Putamen (tissue), 1 donor: ENCODE results near the gene SCML1.

ENCODE experiments used
- DNase-seq: peaks from one replicate; pipeline ENCODE4 v3.0.0-alpha.2; 2016; ENCODE audit warnings: low spot score

SCML1 gene, protein sequence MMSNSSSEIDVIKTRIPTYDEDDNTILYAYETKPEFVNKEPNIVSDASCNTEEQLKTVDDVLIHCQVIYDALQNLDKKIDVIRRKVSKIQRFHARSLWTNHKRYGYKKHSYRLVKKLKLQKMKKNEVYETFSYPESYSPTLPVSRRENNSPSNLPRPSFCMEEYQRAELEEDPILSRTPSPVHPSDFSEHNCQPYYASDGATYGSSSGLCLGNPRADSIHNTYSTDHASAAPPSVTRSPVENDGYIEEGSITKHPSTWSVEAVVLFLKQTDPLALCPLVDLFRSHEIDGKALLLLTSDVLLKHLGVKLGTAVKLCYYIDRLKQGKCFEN

DNA sequence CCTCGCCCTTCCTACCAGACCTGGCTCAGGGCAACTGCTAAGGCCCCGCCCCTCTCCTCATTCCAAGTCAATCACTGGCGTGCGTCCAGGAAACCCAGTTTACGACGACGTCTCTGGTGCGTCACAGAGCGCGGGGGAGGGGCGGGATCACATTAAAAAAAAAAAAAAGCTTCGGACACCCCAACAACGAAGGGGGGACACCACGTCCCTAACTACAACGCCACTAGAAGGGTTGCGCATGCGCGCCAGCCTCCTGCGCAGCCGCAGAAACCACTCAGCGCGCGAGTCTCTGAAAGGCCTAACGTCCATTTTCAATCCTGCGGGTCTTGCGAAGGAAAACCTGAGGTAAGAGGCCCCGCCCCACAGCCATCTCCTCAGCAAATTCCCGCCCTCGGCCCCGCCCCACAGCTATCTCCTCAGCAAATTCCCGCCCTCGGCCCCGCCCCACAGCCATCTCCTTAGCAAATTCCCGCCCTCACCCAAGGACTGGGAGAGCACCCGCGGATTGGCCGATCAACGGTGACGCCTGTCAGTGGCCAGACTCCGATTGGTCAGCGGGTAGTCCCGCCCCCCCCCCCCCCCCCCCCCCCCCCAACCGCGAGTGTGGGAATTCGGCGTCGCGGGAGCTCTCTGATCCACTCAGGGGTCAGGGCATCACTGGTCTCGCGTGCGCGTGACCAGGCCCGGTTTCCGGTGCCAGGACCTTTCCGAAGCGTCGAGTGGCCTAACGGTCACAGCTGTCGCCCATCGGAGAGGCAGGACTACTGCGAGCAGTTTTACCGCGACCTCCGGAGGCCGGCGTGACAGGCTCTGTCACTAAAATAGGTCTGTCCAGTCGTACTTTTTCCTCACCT is at the start of gene SCML1:
TSS of gene SCML1 (plus strand) at position 638 of the 854 bp plus-strand sequence. CDS start 6,694 bp downstream, outside the sequence.
- DNase-seq, result peak; percentile 95

DNA sequence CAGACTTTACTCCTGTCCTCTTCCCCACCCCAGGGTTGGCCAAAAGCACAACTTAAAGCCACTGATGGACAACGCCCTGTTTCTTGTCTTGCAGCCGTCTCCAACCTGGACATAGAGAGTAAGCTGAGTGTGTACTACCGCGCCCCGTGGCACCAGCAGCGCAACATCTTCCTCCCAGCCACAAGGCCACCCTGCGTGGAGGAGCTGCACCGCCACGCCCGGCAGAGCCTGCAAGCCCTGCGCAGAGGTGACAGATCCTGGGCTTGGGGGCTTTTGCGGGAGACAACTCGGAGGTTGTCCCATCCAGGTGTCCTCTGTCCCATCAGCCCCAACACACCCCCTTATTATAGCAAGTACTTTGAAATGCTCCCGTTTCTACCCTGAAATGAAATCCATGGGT is 49.6 kb upstream of the SCML1 start:
- DNase-seq, result no peak

DNA sequence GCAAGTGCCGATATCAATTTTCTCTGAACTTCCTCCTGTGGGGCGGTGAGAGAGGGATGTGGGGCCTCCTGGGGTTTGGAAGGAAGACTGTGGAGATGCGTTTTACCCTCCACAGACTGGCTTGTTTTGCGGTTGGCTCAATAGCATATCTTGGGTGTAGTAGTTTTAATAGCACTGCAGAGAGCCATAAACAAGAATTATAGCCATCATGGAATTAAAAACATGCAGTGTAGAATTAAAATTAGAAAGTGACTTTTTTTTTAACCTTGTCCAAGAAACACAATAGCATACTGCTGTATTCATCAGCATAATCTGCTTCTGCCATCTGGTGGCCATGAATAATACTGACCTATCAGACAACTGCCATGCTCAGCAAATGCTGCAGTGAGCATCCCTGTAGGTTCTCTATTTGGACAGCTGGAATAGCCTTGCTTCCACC is 47.3 kb upstream of the SCML1 start:
- DNase-seq, result peak; percentile 31

DNA sequence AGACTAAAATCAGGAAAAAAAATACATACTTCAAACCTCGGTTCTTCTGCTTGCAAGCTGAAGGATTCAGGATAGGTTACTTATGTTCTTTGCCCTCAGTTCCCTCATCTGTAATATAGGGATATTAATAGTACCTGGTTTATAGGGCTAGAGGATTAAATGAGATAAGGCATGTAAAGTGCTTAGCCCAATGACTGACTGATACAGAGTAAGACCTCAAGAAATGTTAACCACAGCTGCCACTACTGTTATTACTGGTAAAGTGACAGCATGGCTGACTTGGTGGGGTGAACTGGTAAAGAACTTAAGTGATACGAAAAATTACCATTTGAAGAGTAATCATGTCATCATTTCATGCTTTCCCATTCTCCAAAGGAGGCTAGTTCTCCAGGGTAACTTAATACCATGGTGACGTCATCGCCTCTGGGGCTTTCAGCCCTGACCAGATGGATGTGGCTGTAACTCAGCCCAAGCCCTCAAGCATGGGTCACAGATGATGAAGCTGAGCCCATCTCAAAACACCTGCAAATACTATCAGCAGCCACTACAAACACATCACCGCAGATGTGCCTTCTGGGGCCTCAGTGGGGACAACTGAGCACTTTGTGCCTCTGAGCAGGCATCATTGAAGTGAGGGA is 44.5 kb upstream of the SCML1 start:
- DNase-seq, result no peak

DNA sequence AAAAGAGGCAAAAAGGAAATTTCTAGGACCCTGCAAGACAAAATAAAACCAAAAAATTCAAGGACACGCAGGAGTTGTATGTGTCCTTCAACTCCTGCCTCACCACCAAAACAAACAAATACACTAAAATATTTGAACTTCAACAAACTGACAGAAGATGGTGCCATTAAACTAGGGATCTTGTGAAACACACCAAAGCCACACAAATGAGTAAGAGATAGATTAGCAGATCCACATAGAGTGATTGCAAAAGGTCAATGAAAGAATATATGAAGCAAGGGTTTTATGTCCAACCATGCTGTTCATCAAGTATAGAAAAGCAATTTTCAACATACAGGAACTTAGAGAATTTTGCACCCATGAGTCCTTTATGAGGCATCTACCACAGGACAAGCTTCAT is 40.1 kb upstream of the SCML1 start:
- DNase-seq, result no peak

DNA sequence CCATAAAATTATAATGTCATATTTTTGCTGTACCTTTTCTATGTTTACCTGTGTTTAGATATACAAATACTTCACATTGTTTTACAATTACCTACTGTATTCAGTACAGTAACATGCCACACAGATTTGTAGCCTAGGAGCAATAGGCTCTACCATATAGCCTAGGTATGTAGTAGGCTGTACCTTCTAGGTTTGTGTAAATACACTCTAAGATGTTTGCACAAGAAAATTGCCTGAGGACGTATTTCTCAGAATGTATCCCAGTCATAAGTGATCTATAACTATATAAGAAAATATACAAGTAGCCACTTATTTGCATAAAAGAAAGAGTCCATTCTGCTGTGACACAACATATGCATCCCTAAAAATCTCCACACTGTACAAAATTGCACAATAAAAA is 36.3 kb upstream of the SCML1 start:
- no peak for DNase-seq

DNA sequence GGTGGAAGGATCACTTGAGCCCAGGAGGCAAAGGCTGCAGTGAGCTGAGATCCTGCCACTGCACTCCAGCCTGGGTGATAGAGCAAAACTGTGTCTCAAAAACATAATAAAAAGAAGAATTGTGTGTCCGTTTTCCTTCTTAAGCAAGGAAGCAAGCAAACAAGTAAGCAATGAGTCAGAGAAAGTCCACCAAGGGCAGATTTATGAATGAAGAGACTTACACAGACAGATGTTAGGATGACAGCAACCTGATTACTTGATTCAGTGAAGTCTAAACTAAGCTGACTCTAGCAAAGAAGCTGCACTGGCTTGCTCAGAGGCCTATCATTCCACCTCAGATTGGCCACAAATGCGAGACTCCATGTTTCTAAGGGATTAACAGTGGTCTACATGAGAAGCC is 34.1 kb upstream of the SCML1 start:
- DNase-seq, result no peak

DNA sequence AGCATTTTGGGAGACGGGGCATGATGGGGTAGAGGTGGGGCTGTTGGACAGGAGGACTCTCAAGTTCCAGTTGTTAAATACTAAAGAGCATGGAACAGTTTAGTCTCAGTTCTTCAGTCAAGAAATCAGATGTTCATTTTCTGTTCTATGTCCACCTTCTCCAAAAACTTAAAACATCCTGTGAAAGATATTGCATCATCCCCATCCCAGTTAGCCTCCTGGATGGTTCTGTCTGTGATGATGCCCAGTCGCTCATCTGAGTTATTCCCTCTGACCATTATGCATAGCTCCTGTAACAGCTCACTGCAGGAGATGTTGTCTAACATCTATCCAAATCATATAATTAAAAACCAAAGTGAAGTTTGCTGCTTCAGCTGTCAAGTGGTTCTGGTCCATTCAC is 32.1 kb upstream of the SCML1 start:
- DNase-seq, result no peak

DNA sequence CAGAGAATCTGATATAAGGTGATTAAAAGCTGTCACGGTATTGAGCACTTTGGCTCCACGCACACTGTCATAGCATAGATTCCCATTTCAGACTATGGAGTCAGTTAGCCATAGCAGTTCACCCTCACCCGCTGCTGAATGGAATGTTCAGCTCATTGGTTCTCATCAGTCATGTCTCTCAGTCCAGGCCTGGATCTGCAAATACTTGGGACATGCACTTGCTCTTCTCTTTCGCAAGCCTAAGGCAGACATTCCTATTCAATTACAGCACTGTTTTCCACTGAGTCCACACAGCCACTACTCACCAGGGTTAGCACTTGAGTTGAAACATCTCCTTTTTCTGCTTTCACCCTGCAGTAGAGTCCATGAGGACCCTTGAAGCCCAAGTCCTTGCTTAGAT is 30.6 kb upstream of the SCML1 start:
- DNase-seq, result no peak

DNA sequence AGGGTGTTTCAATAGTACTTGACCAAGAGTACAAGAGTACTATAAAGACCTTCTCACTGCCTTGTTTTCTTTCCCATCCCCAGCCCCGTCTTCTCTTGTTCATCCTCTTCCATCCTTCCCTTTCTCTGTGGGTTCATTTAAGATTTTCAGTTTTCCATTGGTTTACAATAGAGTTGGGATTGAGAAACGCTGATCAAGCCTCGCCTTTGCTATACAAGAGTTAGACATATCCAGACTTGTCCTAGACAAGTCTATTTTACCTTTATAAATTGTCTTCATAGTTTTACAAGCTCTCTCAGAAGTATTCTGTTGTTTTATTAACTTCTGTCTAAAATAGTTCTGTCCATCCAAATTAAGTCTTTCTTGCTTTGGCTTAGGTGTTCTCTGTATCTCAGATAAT is 29.6 kb upstream of the SCML1 start:
- DNase-seq, result no peak

DNA sequence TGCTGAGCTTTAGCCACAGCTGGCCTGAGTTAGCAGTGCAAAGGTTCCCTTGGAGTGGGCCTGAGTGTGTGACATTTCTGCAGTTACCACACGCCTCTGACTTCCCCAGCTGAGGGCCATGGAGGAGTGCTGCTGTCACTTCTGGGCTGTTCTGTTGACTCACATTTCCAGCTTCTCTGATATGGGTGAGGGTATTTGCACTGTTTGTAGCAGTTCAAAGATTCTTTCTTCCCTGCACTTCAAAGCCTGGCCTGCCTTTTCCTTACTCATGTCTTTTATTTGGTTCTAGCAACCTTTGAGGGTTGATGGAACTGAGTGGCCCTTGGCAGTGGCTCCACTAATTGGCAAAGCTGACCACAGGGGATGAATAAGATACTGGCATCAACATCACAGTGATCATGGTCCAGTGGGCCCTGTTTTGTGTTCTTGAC is 26.4 kb upstream of the SCML1 start:
- peak; percentile 4 for DNase-seq

DNA sequence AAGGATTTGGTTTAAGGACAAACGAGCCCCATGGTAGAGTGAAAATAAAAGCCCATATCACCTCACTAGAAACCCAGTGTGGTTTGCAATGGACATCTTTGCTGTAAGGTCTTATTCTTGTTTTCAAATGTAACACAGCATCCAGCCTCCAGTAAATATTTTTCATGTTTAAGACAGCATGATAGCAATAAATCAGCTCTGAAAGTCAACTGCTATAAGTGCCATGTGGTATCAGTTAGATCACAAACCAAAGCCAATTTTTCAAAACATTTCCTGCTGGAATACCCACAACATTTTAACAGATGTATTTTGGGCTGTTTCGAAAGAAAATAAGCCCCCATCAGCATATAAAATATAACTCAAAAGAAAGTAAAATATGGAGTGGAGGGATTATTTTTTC is 24.0 kb upstream of the SCML1 start:
- no peak for DNase-seq

DNA sequence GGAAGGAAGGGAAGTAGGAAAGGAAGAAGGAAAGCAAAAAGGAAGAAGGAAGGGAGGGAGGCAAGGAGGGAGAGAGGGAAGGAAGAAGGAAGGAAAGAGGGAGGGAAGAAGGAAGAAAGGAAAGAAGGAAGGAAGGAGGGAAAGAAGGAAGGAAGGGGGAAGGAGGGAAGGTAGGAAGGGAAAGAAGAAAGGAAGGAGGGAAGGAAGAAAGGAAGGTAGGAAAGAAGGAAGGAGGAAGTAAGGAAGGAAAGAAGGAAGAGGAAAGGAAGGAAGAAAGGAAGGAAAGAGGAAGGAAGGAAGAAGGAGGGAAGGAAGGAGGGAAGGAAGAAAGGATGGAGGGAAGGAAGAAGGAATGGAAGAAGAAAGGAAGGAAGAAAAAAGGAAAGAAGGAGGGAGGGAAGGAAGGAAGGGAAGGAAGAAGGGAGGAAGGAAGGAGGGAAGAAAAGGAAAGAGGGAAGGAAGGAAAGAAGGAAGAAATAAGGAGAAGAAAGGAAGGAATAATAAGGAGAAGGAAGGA is 18.6 kb upstream of the SCML1 start:
- no peak for DNase-seq

DNA sequence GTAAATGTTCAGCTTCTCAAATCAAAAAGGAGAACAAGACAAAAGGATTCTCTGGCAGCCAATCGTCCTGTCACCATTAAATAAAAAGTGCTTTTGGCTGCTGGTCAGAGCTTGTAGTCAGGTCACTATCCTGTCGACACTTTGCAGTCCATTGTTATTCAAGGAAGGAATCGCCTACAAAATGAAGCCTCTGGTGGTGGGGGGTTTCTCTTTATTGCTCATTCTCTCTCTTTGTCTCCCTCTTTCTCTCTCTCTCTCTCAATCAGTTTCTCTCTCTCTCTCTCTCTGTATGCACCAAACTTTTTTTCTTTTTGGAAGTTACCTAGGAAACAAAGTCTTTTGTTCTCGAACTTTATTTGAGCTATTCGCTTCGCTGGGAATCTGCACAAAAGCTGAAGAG is 17.6 kb upstream of the SCML1 start:
- DNase-seq, result no peak

DNA sequence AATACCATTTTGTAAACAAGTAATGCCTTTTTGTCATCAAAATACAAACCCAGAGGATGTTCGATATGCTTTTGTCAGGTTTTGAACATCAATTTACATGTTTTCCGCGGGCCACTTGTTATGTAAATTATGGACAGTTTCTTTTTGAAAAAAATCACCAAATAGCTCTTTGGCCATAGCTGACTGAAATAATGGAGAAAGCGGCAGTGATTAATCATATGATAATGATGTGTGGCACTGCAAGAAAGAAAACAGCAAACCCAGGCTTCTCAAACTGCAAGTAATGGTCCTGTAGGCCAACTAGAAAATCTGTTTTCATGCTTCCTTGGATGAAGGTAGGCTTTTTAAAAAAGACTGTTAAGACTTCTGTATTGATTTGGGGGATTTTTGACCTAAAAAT is 15.6 kb upstream of the SCML1 start:
- DNase-seq, result no peak

DNA sequence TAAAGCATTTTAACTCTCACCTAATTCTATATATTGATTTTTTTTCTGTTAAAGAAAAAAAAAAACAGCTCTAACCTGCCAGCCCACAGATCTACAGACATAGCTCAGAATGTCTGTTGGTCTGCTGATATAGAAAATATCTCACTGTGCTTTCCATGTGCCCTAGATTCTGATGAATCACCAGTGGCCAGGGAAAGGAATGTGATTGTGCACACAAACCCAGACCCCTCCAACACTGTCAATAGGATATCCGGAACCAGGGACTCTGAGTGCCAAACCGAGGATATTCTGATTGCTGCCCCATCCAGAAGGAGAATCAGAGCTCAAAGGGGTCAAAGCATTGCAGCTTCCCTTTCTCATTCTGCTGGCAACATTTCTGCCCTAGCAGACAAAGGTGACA is 12.1 kb upstream of the SCML1 start:
- DNase-seq, result no peak

DNA sequence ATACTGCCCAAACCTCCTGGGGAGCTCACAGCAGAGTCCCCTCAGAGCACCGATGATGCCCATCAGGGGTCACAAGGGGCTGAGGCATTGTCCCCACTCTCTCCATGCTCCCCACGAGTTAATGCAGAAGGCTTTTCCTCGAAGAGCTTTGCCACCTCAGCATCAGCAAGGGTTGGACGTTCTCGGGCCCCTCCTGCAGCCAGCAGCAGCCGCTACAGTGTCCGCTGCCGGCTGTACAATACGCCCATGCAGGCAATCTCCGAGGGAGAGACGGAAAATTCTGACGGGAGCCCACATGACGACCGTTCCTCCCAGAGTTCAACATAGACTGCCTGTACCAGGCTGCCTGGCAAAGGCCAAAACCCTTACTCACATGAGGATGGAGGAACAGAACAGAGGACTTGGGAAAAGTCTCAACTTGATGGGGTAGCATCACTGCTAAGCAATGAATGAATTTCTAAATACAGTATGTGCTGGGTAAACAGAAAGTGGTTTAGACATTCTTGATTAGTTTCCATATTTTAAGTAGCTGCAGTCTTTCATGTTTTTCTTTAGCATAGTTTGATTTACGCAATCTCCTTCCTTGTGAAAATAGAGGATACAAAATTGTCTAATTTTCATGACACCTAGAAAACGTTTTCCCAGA is 5.0 kb upstream of the SCML1 start:
- DNase-seq, result no peak

DNA sequence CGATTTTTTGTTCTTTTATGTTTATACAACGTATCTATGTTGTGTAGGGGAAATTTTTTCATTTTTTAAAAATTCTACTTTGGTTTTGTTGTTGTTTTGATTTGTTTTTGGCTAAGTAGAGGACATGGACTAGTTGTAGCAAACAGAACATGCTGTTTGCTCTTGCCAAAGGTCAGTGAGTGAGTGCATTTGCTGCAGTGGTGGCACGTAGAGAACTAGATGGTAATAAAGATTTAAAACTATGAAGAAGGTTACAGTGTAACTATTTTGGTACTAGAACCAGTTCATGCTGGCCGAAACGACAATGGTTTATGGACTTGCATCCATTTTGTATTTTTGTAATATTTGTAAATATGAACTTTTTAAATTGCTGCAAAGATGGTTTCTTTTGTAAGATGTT is 1.9 kb upstream of the SCML1 start:
- no peak for DNase-seq

DNA sequence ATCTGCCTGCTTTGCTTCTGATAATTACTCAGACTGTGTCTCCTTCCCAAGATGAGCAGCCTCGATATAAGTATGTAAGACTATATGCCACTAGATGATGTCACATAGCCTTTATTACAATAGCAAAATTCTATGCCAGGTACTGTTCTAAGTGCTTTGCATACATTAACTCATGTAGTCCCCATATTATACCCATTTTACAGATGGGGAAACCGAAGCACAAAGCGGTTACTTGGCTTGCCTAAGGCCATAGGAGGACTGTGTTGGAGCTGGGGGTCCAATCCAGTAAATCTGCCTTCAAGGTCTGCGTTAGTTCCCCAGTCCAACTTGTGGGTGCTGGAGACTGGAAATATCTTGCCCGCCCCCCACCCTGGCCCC is 826 bp upstream of the SCML1 start:
- DNase-seq, result no peak

DNA sequence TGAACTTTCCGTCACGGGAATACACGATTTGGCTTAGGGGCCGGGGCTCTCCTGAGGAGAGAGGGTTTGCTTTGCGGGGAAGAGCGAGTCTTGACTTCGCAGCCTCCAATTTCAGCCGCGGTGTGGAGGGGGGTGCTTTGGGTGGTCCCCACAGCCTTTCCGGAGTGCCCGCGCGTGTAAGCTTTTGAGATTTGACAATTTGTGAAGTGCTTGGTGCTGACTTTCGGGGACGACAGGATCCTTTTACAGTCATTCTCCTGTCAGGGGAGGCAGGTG is 355 bp downstream of the SCML1 start:
- DNase-seq, result no peak

DNA sequence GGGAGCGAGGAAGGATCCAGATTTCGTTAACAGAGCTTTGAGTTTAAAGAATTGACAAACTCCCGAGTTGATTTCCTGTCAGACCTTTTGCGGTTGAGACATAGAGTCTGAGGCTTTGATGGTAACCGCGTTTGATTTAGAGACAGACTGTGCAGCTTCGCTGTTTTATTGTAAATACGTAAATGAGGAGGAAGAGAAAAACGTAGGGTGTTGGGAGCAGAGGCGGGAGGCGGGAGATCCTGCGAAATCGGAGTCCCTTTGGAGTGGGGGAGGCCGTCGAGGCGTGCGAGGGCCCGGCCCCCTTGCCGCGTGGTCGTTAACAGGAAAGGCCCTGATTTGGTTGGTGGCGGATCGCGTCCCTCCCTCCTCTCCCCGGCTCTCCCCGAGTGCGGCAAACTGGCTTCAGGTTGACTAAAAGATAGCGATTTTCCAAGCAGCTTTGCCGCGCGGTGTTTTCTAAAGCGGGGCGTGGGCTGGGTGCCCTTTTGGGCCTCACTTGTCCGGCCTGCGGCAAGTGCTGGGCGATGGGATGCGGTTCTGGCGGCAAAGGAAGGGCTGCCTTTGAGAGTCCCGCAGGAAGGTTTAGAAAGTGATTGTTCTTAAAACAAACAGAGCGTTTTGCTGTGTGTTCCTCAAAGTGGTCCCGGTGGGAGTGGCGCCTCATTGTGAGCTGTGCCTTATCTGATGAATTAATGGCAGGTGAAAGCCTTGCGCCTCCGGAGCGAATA is 857 bp downstream of the SCML1 start:
- peak; percentile 2 for DNase-seq
